ENCODE measurements around the gene PIK3IP1.
A peak's percentile ranks its signal among the peaks of the same experiment; 100 is the strongest.

The PIK3IP1 gene, protein sequence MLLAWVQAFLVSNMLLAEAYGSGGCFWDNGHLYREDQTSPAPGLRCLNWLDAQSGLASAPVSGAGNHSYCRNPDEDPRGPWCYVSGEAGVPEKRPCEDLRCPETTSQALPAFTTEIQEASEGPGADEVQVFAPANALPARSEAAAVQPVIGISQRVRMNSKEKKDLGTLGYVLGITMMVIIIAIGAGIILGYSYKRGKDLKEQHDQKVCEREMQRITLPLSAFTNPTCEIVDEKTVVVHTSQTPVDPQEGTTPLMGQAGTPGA

DNA sequence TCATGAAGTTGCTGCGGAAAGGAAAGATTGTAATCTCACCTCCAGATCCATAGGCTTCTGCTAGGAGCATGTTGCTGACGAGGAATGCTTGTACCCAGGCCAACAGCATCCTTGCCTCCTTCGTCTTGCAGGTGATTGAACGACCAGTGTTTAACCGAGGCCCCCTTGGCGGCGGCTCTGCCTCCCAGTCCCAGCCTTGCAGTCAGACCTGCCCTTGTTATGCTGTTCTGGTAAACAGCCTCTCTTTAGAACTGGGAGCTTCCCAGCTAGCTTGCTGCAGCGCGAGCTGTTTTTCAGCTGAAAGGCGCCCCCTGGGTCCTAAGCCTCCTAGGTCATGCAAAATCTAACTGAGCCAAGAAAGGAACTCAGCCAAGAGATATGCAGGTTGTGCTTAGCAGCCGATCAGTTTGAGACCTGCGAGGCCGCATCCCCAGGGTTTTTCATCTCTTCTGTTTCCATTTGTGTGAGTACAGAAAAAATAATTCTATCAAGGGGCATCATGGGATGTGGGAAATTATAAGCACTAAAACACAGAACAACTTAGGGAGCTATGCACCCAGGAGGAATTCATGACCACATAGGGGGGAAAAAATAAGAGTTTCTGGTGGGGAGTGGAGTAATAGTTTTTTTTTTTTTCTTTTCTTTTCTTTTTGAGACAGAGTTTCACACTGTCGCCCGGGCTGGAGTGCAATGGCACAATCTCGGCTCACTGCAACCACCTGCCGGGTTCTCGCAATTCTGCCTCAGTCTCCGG, at the start of gene PIK3IP1:
Gene PIK3IP1, minus strand, starts transcription at position 253 of the 754 bp plus-strand sequence. Its CDS starts 144 bp downstream, at position 109.
- peak within 1 kb of the TSS; percentile 67 for H3K27ac ChIP-seq
- peak; percentile 53 for TF ChIP-seq CTCF (conservative IDR thresholded peaks at IDR 0.05)

- no peak for TF ChIP-seq CTCF (conservative IDR thresholded peaks at IDR 0.05)
- peak overlapping the region; percentile 16; the same call in 1 of the 2 replicates for H3K27ac ChIP-seq
These were observed 49.2 kb upstream of the PIK3IP1 start for GRCh38 chr22:31341386-31342088.

DNA sequence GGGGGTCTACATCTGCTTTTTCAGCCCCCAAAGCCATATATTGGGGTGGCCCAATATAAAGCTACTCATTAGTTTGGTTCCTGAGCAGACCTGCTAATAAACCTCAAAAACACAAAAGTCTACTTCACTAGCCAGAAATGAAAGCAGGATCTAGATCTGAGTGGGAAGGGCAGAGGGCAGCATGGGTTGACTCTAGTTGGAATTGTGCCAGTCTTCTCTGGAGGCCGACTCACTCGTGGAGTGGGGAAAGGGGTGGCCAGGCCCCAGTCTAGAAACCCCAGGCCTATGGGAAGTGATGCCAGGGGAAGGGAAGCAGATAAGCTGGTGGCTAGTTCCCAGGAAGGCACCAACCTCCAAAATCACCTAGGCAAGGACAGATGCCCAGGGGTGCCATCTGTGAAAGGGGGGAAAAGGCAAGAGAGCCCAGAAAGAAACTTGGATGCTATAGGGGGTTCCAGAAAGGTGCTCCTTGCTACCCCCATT, 48.5 kb upstream of the PIK3IP1 start:
- TF ChIP-seq CTCF (conservative IDR thresholded peaks at IDR 0.05): no peak
- no peak overlapping the region; the same call in 1 of the 2 replicates for H3K27ac ChIP-seq

- no peak for TF ChIP-seq CTCF (conservative IDR thresholded peaks at IDR 0.05)
- no peak overlapping the region for H3K27ac ChIP-seq
These were observed 48.1 kb upstream of the PIK3IP1 start for GRCh38 chr22:31340360-31340759.

- TF ChIP-seq CTCF (conservative IDR thresholded peaks at IDR 0.05): no peak
- H3K27ac ChIP-seq: no peak overlapping the region
These were observed 47.0 kb upstream of the PIK3IP1 start for GRCh38 chr22:31339148-31339832.

GRCh38 chr22:31337178-31337577, 44.9 kb upstream of the PIK3IP1 start:
- TF ChIP-seq CTCF (conservative IDR thresholded peaks at IDR 0.05): no peak
- H3K27ac ChIP-seq: no peak overlapping the region

Data from VCaP (cell line).